ENCODE measurements around the gene HIVEP1. TPM values are rescaled to one million over a fixed set of nuclear protein-coding genes. Genes with fewer than 3 reads are reported as not detected.

The HIVEP1 gene
- total RNA-seq, 1 experiment from 2014 or later, result 24.3 TPM

- no peak overlapping the region for H3K27ac Mint-ChIP-seq
- H3K36me3 Mint-ChIP-seq, result peaks cover 66% of the 10 kb centered on the region
- CTCF ChIA-PET, result no interaction called here
- ATAC-seq (no peak), DNase-seq (ENCODE audit: low spot score) (no peak)
- TF ChIP-seq MAX (CRISPR knock-in tag; IDR thresholded peaks at IDR 0.05) (no peak), CREB1 (CRISPR knock-in tag; IDR thresholded peaks at IDR 0.05) (no peak), ERG (CRISPR knock-in tag; IDR thresholded peaks at IDR 0.05) (no peak), STAT6 (CRISPR knock-in tag; conservative IDR thresholded peaks at IDR 0.05; ENCODE audit: low read depth) (no peak), TP53 (CRISPR knock-in tag; IDR thresholded peaks at IDR 0.05) (no peak), NR2C2 (CRISPR knock-in tag; IDR thresholded peaks at IDR 0.05) (no peak), ZBTB21 (CRISPR knock-in tag; IDR thresholded peaks at IDR 0.05; ENCODE audit: borderline replicate concordance) (no peak), HMGXB4 (CRISPR knock-in tag; IDR thresholded peaks at IDR 0.05) (no peak), SMAD3 (CRISPR knock-in tag; IDR thresholded peaks at IDR 0.05; ENCODE audit: borderline replicate concordance) (no peak), SP1 (CRISPR knock-in tag; conservative IDR thresholded peaks at IDR 0.05) (no peak), SMAD4 (CRISPR knock-in tag; IDR thresholded peaks at IDR 0.05) (no peak)
- TF ChIP-seq, protein P1, sequence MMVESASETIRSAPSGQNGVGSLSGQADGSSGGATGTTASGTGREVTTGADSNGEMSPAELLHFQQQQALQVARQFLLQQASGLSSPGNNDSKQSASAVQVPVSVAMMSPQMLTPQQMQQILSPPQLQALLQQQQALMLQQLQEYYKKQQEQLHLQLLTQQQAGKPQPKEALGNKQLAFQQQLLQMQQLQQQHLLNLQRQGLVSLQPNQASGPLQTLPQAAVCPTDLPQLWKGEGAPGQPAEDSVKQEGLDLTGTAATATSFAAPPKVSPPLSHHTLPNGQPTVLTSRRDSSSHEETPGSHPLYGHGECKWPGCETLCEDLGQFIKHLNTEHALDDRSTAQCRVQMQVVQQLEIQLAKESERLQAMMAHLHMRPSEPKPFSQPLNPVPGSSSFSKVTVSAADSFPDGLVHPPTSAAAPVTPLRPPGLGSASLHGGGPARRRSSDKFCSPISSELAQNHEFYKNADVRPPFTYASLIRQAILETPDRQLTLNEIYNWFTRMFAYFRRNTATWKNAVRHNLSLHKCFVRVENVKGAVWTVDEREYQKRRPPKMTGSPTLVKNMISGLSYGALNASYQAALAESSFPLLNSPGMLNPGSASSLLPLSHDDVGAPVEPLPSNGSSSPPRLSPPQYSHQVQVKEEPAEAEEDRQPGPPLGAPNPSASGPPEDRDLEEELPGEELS (CRISPR knock-in tag; IDR thresholded peaks at IDR 0.05), result no peak
- POLR2A ChIA-PET, result no interaction called here
- no peak overlapping the region for H3K4me3 Mint-ChIP-seq
- H3K27me3 Mint-ChIP-seq (ENCODE audit: low read depth), result no peaks in the 10 kb centered on the region; the same call in 1 of the 2 replicates
- peaks cover 36% of the 10 kb centered on the region for H3K9me3 Mint-ChIP-seq
- peaks cover 6% of the 10 kb centered on the region for H3K4me1 Mint-ChIP-seq
Observed at GRCh38 chr6:12137480-12137879, 125.4 kb downstream of the HIVEP1 start.

DNA sequence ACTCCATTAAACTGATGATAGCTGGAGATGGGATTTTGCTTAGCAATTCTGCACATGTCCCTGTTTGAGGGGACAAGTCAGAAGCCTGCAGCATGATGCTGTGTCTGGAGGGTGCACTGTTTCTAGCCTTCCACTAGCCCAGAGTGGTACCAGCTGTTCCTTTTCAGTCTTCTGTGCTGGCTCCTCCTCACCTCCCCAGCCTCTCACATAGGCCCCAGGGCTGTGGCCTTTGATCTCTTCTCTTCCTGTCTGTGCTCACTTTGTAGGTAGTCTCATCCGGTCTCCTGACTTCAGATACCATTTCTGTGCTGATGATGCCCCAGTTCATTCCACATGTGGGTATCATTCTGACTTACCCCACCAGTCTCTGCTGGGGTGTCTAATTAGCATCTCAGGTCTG is 126.3 kb downstream of the HIVEP1 start:
- H3K4me3 Mint-ChIP-seq, result no peak overlapping the region
- DNase-seq (ENCODE audit: low spot score) (no peak), ATAC-seq (no peak)
- peaks cover 6% of the 10 kb centered on the region for H3K4me1 Mint-ChIP-seq
- peaks cover 42% of the 10 kb centered on the region for H3K9me3 Mint-ChIP-seq
- ChIA-PET CTCF (no interaction called here), POLR2A (no interaction called here)
- no peak overlapping the region for H3K27ac Mint-ChIP-seq
- H3K27me3 Mint-ChIP-seq (ENCODE audit: low read depth), result no peaks in the 10 kb centered on the region; the same call in 1 of the 2 replicates
- peaks cover 75% of the 10 kb centered on the region for H3K36me3 Mint-ChIP-seq
- no peak for TF ChIP-seq NFYB (CRISPR knock-in tag; conservative IDR thresholded peaks at IDR 0.05; ENCODE audit: low read depth)
- TF ChIP-seq ZNF396 (CRISPR knock-in tag; IDR thresholded peaks at IDR 0.05; ENCODE audit: borderline replicate concordance), result no peak
- TF ChIP-seq ATF2 (CRISPR knock-in tag; IDR thresholded peaks at IDR 0.05; ENCODE audit: borderline replicate concordance, low read depth), result no peak
- TF ChIP-seq TEAD1 (CRISPR knock-in tag; IDR thresholded peaks at IDR 0.05), result no peak
- TF ChIP-seq NR1H2 (CRISPR knock-in tag; IDR thresholded peaks at IDR 0.05), result no peak
- no peak for TF ChIP-seq ZNF317 (CRISPR knock-in tag; IDR thresholded peaks at IDR 0.05; ENCODE audit: borderline replicate concordance, low read depth)
- TF ChIP-seq ZNF232 (CRISPR knock-in tag; IDR thresholded peaks at IDR 0.05), result no peak
- no peak for TF ChIP-seq ZBTB43 (CRISPR knock-in tag; IDR thresholded peaks at IDR 0.05)
- no peak for TF ChIP-seq ZNF416 (CRISPR knock-in tag; IDR thresholded peaks at IDR 0.05)
- TF ChIP-seq ZNF121 (CRISPR knock-in tag; IDR thresholded peaks at IDR 0.05), result no peak
- TF ChIP-seq ESRRA (CRISPR knock-in tag; IDR thresholded peaks at IDR 0.05; ENCODE audit: borderline replicate concordance), result no peak
- TF ChIP-seq FOXK1 (CRISPR knock-in tag; IDR thresholded peaks at IDR 0.05), result no peak

Data from WTC11 (cell line).